GM19193 (cell line): Measurements from ENCODE around the gene GFOD2.

Experiments
- POLR2A ChIP-seq: IDR thresholded peaks from 4 replicates; pipeline ENCODE4 v1.6.1; 2011; ENCODE audit not compliant: insufficient read depth, insufficient read length; ENCODE audit errors: extremely low read depth

GFOD2 gene

GRCh38 chr16:67746846-67747245 is 27.7 kb upstream of the GFOD2 start:
- no peak for TF ChIP-seq POLR2A

GRCh38 chr16:67741118-67741517 is 22.0 kb upstream of the GFOD2 start:
- TF ChIP-seq POLR2A: no peak

- TF ChIP-seq POLR2A: no peak
These were observed 21.3 kb upstream of the GFOD2 start for GRCh38 chr16:67740391-67740790.

GRCh38 chr16:67736858-67737257 is 17.7 kb upstream of the GFOD2 start:
- TF ChIP-seq POLR2A: no peak

DNA sequence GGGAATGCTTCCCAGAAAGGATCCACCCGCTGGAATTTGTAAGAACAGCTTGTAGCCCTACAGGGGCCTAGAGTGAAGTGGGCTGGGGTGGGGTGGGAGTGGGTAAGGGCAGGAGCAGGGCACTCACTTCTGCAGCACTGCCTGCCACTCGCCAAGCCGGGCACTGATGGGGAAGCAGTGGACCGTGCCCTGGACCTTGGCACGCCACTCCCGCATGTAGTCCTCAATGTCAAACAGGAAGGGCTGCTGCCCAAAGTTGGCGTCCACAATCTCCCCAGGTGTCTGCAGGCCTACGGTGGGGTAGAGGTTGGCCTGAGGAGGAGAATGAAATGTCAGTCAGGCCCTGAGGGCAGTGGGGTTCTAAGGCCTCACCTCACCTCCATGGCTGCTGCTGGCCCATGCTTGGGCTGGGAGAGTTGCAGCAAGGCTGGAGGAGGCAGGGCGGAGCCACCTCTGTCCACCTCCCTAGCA is 15.7 kb upstream of the GFOD2 start:
- TF ChIP-seq POLR2A: no peak

DNA sequence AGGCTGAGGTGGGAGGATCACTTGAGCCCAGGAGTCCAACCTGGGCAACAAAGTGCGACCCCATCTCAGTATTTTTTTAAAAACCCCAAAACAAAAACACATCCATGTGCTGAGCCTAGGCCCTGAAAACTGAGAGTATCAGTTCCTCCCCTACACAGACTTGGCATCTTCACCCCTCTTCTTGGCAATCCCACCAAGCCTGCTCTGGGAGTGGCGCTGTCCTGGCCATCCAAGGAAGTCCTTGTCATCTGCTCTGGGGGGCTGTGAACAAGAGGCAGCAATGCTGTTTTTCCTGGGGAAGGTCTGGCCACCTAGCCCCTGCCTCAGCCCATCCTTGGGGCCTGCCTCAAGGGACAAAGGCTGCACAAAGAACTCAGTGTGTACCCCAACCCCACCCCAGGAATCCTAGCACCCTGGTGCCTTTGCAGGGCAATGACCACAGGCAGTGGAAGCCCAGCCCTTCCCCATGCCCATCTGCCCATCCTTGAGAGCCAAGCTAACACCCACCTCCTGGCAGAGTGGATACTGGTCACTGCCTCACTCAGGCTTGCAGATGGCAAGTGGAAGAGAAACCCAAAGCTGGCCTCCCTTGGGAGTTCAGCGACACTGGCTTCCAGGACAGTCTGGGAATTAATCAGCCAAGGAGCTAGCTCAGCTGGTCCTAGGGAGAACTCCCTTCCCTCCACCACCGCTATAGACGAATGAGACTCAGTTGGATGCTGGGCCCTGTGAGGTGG is 14.8 kb upstream of the GFOD2 start:
- TF ChIP-seq POLR2A: no peak

DNA sequence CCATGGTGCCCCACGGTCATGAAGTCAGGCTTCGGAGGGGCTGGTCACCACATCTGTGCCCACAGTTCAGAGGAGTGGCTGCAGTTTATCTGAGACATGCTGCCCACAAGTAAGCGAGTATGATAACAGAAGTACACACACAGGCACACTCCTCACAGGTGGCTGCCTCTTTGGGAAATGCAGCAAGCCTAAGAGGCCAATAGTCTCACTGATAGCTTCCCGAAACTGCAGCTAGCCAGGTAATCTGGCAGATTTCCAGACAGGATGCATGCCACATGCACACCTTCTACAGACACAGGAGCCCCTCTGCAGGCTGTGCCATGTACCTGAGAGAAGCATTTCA is 12.6 kb upstream of the GFOD2 start:
- TF ChIP-seq POLR2A: no peak

GRCh38 chr16:67731071-67731752 is 12.1 kb upstream of the GFOD2 start:
- TF ChIP-seq POLR2A: no peak

- TF ChIP-seq POLR2A: no peak
These were observed 11.2 kb upstream of the GFOD2 start for GRCh38 chr16:67730326-67730725.

GRCh38 chr16:67729636-67730248 is 10.6 kb upstream of the GFOD2 start:
- TF ChIP-seq POLR2A: no peak

DNA sequence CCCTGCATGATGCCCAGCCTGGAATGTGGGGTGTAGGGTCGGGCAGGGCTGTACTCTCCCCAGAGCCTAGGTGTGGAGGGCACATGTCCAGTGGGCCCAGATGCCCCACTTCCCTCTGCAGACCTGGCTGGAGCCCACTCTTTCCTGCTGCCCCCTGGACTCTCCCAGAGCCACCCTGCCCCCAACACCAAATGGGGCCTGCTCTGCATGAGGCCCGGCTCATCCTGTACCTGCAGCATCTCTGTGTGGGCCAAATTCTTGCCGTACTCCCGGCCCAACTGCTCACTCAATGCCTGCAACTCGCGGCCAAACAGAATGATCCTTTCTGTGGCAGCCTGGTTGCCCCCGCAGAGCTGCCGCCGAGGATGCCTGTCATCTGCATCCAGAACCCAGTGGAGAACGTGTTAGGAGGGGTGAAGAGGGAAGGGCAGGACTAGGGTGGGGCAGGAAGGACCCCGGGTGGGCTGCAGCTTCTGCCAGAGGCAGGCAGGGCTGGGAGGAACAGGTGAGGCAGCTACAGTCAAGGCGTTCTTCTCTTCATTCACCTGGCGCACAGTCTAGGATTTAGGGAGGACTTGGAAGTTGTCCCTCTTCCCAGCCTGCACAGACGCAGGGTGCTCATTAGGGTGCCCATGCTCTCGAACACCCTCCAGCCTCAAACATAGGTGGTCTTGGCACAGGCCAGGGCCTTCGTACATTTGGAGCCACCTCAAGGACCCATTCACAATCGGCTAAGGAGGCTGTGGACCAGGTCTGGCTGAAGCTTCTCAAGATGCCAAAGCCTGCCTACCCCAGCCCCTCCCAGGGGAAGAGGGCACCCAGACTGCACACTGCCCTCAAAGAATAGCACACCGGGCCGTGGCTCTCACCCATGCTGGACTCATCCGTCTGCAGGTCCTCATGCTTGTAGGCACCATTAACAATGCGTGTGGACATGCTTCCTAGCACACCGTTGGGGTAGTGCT is 8.7 kb upstream of the GFOD2 start:
- TF ChIP-seq POLR2A: no peak

- TF ChIP-seq POLR2A: no peak
These were observed 7.3 kb upstream of the GFOD2 start for GRCh38 chr16:67726106-67727034.

GRCh38 chr16:67723911-67724305 is 4.8 kb upstream of the GFOD2 start:
- no peak for TF ChIP-seq POLR2A
